KG1 (cell line): ENCODE results near the gene ABCF2.

Source experiments
- DNase-seq: peaks from one replicate; lab custom pipeline; 2025; lab: John Stamatoyannopoulos, UW

The ABCF2 gene

DNA sequence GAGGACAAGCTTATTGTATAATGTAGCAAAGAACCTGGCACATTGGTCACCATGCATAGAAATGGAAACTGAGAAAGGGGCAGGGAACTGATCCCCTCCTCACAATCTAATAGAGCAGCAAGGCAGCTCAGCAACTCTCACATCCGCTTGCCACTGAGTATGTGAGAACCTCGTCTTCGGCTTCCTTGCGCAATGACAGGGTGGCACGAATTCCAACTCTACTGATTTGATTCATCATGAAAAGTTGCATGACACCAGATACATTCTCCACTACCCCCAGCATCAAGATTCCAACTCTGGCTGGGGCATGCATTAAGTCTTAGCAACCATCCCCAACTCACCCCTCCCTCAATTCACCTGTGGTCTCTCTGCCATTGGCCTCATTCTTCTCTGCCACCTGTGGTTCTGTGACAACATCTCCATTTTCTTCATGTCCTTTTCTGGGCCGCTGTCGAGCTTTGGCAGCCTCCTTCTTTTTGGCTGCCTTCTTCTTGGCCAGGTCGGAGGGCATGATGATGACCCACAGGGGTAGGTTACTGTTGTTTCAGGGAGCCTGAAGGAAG lies 976 bp downstream of the ABCF2 start:
- no peak for DNase-seq

DNA sequence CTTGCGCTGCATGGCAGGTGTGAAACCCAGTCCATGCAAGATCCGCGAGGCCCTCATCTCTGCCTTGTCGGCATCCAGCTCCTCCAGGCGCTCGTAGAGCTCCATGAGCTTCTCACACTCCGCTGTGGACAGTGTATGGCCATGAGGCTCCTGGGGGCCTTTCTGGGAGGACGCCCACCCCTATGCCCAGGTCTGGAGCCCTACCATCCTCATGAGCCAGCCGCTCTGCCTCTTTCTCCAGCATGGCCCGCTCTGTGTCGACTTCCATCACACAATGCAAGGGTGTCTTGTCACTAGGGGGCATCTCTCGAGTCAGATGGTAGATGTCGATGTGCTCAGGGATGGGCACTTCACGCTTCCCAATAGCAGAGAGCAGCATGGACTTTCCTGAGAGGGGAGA lies 3.3 kb downstream of the ABCF2 start:
- no peak for DNase-seq

DNA sequence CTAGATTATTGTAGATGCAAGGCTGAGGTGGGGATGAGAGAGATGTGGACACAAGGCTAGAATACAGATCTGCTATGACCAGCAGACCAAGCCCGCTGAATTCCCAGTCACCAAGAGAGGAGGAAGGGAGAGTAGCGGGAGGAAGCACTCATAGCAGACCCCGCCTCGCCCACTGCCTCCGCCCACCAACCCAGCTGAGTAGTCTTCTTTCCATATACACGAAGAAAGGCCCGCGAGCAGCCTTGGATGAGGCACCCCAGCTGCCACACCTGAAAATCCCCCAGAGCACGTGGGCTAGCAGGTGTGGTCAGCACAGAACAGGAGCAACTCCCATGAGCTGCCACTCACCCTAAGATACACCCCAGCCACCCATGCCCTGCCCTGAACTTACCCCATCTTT lies 8.8 kb downstream of the ABCF2 start:
- DNase-seq: no peak

DNA sequence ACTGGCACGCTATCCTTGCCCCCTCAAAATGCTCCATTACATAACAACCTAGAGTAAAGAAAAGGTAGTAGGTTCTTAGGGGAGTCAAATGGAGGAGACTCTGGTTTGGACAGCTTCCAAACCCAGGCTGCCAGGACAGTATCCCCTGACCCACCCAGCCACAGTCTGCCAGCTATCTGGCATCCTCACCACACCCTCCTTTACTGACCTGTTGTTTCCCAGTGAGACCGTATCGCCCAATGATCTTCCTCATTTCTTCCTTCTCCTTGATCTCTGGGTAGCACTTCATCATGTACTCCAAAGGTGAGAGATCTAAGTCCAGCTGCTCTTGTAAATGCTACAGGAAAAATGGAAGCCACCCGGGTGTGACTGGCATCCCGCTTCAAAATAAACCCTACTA lies 11.6 kb downstream of the ABCF2 start:
- DNase-seq: no peak

DNA sequence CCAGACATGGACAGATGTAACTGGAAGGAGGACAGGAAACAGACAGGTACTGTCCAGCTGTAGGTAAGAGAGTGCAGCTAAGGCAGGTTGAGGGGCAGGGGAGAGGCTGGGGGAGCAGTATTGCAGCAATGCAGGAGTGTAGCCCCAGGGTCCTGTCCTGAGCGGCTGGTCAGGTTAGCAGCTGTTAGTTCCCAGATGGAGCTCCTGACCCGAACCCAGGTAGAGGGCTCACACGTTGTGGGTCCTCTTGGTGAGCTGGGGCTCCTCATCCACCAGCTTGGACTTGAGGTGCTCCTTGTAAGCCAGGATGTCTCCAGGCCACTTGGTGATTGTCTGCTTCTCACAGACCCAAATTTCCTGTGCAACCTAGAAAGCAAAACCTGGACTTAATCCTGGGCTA lies 13.2 kb downstream of the ABCF2 start:
- no peak for DNase-seq

DNA sequence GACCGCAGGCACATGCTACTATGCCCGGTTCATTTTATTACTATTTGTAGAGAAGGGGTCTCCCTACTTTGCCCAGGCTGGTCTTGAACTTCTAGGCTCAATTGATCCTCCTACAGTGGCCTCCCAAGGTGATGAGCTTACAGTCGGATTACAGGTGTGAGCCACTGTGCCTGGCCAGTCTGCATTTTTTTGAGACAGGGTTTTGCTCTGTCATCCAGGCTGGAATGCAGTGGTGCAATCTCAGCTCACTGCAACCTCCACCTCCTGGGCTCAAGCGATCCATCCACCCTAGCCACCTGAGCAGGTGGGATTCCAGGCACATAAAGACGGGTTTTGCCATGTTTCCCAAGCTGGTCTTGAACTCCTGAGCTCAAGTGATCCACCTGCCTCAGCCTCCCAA lies 14.4 kb downstream of the ABCF2 start:
- no peak for DNase-seq

DNA sequence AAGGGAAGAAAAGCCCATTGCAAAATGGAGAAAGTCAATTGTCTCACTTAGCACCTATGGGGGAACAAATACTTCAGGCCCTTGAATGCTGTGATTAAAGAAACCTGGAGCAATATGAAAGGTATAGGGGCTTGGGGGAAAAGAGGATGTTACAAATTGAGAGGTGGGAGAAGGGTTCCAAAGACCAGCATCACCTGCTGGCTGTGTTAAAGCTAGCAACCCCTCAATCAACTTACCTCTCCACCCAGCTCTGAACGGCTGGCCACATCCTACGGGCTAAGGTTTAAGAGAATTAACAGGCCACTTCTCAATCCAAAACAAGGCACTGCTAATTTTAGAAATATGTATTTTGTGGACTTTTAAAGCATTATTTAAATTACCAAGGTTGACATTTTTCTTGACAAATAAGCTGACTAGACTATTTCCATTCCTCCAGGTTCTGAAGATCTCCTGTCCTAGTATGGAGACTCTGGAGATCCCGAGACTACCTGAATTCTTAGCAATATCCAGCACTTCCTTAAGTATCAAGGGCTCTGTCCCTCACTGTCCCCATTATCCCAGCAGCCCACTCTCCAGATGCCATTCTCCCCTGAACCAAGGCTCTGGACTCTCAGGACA lies 15.7 kb downstream of the ABCF2 start:
- DNase-seq: no peak

DNA sequence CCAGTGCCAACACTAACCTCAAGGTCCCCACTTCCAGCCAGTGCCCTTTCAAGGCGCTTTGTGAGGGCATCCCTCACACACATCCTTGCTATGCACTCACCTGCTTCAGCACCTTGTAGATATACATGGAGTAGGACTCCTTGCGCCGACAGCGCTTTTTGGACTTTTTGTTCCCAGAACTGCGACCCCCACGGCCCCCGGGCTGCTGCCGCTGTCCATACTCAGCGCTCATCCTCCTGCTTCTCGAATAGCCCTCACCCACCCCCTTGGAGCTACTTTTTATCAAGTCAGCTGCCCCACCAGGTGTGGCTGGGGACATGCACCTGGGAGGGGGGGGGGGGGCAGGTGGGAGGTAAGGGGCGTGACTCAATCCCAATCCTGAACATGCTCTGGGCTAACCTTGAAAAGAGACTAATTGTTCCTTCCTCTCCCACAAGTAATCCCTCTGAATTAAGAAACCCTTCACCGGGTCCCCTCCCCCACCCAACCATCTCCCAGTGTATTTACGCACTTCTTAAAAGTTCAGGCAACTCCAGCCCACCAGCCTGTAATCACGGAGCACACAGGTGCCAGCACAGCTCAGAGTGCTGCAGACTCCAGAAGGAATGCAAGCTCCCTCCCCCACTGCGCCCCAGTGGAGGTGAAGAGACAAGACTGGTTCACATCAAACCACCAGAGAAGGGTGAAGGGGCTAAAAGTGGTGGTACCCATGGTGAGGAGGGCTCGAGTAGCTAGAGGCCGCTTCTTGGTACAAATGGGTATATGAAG lies 16.7 kb downstream of the ABCF2 start, which contains the start of gene H2BK1:
H2BK1 (minus strand) TSS at position 402 of the 768 bp plus-strand sequence; CDS start at position 232, 170 bp downstream.
- no peak for DNase-seq

DNA sequence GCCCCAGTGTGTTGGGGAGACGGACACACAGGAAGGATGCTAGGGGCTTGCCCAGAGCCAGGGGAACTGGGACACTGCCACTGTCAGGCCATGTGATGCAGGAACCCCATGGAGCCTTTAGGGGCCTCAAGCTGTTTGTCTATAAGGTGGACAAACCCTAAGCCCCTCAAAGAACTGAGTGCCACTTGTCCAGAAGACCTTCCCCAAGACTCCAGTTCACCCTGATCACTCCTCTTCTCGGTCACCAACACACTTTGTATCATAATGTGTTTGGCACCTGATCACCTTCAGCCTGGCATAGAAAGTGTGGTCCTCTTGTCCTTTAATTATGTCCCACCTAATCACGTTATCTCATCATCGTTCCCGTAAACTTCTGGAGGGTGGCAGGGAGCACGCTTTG lies 17.4 kb downstream of the ABCF2 start:
- DNase-seq: no peak

DNA sequence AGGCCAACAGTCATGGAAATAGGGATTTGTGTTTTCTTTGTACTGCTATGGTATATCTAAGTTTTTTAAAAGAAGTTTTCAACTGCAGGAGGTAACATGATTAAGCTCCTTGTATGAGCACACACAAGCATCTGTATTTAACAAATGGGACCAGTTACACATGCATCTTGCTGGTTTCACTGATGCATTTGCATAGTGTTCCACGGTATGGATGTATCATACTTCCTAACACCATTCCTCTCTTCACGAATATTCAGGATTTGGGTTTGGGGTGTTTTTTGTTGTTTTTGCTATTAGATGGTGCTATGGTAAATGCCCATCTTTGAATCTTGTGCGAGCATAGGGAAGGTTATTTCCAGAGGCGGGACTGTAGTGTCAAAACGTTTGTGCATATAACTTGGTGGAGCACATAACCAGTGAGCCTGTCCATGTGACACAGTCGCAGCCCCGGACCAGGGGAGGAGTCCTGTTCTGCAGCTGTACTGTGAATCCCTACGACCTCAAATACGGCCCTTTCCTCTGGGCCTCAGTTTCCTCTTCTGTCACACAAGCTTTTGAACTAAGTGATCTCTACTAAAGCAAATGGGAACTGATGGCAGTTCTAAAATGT lies 18.6 kb downstream of the ABCF2 start:
- no peak for DNase-seq

DNA sequence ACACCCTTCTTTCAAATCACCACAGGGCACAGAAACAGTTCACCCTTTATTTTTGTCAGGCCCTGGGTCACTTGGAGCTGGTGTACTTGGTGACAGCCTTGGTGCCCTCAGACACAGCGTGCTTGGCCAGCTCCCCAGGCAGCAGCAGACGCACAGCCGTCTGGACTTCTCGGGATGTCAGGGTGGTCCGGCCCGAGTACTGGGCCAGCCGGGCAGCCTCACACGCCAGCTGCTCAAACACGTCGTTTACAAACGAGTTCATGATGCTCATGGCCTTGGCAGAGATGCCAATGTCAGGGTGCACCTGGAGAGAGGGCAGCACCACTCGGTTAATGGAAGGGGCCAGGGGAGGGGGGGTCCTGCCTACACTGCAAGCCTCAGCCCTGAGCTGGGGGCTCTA lies 19.2 kb downstream of the ABCF2 start:
- DNase-seq: no peak

DNA sequence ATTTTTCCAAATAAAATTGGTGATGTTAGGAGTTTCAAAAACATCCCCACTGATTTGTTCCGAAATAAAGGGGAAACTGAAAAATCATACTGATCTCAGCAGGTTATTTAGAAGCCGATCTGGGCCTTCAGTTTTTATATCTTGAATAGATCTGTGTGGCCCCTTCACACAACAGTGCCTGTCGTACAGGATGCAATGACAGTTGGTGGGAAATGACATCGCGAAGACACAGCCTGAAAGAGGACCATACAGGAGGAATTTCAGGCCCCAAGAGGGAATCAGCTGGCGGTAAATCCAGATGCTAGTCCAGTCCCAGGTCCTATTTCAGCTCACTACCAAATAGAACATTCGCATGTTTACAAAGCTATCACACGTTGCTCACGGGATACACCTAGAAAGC lies 19.7 kb downstream of the ABCF2 start:
- DNase-seq: no peak

DNA sequence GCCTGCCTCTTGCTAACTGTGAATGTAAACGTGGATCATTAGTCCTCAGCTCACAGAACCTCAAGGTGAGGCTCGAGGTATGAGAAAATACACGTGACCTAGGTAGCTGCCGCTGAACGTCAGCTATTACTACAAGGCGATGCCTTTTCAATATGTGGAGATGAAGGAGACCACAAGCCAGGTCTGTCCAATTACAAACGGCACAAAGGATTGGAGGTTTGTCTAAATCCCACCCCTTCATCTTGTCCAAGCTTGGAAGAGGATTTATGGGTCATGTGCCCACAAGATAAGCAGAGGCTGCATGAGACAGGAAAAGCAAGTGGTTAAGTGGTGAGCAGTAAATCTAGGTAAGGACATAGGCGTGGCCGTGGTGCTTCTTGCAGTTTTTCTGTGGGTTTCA lies 20.1 kb downstream of the ABCF2 start:
- peak; percentile 7 for DNase-seq

DNA sequence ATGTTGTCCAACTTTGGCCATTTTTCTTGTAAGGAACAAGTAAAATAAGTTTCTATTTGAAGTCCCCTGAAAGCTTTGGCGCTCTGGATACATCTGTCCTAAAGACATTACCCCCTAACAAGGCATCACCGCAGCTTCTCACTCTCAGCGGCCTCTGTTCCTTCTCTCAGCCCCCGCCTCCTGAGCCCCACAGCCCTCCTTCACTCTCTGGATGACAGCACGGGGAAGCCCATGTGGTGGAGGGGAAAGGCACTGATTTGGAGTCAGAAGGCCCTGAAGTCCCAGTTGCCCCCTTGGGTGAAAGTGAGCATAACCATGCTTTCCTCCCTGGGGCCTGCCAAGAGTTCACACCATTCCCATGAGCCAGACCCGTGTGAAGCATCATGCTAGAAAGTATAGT lies 21.3 kb downstream of the ABCF2 start:
- no peak for DNase-seq

DNA sequence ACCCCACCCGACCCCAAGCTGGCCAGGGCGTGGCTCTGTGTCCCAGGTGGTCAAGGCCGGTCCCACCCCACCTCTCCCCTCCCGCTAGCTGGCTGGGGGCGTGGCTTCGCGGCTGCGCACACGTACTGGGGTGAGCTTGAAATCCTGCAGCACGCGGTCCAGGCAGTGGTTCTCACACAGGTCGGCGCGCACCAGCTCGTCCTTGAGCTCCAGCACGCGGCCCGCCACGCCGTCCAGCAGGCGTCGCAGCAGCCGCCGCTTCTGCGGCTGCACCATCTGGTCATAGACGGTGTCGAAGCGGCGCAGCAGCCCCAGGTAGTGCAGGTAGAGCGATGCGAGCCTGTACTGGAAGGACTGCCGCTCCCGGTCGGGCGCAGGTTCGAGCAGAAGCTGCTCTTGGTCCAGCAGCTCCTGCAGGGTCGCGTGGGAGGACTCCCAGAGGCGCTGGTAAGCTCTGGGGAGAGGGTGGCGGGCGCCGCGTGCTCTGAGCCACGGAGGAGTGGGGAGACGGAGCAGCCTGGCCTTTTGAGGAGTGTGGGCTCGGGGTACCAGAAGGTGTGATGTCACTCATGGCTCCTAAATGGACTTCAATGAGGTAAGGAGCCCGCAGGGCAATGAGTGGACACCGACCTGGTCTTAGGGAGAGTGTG lies 22.5 kb downstream of the ABCF2 start:
- DNase-seq: no peak

DNA sequence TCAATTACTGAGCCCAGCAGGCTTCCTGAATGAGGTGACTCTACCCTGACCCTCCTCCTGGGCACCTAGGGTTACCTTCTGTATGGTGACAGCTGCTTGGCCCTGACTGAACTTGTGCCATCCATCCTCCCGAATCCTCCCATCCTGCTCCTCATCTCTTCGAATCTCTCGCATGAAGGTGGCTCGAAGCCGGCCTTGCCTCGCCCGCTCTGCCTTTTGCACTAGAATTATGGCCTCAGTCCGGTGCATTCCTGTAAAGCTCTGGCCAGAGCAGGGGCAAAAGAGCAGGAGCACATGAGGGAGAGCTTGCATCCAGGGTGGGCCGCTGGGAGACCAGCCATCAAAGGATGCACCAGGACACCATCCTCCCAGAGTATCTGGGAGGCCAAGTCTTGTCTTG lies 24.2 kb downstream of the ABCF2 start:
- DNase-seq: no peak

DNA sequence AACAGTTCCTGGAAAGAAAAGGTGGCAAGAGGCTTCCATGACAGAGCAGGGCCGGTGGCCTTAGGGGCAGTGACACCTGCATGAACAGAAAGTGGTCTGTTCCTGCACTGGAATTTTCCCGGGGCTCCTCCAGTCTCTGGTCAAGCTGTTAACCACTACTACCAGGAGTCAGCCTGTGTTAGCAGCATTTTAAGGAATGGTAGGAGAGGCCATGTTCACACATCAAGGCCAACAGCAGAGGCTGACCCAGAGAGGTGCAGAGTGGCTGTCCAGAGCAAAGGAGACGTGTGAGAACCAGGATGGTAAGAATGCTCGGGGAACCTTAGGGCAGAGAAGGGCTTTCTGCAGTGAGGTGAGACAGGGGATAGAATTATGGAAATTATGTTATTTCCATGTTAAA lies 25.3 kb downstream of the ABCF2 start:
- DNase-seq: no peak

DNA sequence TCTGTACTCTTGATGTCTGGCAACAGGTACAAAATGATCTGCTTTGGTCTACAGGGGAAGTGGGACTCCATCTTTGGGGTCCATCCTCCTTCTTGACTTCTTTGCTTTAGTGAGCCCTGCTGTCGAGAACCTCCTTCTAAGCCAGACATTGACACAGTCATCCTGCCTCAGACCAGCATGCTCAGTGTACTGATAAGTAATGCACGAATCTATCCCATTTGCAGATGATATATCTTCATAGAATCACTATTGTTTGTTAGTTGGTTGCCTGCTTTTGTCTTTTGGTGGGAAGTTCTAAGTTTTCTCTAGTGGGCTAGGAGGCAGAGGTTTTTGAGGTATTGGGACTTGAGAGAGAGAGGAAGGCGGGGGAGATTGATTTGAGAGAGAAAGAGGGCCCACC lies 25.7 kb downstream of the ABCF2 start:
- no peak for DNase-seq

DNA sequence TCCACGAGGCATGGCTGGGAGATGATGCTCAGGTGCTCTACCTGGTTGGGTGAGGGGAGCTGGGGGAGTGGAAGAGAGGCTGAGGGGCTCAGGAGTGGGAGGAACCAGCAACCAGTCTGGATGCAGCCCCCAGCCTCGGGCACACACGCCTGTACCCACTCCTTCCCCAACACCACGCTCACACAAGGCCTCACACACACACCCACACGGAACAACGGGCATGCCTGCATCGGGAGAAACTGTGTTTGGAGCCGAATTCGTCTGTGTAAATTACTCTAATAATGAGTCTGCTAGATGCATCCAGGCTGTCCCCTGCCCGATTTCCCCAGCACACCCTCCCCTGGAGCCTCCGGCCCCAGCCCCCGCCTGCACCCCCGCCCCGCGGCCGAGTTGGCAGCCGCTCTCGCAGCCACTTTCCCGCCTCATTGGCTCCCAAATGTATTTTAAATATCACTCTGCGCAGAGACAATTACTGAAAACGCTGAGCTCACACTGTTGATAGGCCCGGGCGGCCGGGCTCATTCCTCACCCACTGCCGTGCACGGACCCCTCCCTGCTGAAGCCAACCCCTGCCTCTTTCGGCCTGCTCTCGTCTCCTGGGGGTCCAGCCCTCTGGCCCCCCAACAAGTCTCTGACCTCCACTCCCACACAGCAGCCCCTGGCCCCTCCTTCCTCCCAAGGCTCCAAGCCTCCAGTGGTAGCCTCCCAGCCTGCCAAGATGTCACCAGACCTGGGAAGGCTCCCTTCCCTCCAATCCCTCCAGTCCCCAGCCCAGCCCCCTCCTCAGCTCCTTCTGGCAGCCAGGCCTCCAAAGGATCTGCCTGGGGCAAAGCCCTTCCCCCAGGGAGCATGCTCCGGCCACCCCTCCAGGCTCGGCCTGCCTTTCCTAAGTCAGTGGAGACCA lies 27.8 kb downstream of the ABCF2 start:
- no peak for DNase-seq

DNA sequence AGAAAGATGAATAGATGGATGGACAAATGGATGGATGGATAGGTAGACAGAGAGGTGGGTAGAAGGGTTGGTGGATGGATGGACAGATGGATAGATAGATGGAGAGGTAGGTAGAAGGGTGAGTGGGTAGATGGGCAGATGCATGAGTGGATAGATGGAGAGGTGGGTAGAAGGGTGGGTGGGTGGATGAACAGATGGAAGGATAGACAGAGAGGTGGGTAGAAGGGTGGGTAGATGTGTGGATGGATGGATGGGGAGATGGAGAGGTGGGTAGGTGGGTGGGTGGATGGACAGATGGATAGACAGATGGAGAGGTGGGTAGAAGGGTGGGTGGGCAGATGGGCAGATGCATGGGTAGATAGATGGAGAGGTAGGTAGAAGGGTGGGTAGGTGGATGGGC lies 29.1 kb downstream of the ABCF2 start:
- no peak for DNase-seq

DNA sequence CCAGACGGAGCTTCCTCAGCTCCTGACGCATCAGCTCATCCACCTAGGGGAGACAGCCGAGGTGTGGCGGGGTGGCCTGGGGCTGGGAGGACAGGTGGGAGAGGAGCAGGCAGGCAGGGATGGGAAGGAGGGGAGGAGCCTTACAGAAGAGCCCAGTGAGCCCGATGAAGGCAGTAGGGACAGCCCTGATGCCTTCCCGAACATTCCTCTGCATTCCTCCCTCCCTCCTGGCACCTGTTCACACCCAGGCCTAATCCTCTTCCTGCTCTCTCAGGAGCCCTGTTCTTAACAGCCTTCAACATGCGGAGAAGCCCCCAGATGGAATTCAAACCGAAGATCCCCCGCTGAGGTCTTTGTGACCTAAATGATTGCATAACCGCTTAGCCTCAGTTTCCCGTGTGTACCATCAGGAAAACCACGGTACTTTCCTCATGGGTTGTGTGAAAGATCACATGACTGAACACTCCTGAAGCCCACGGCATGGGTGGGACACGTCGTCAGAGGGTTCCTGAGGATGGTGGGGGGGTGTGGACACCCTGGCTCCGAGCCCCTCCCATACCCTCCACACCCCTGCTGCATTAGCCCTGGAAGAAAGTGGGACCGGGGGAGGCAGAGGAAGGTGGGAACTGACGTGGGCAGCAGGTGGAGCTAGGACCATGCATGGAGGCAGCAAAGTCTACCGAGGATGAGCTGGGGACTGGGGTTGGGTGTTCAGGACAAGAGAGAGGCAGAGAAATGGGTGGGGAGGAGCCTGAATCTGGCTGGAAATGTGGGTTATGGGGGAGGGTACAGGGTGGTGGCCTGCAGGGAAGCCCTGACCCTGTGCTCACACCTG lies 31.2 kb downstream of the ABCF2 start:
- DNase-seq: no peak
